ENCODE results near the gene CD81.
"Not testable (repeated sequence)": the region's sequence is repeated elsewhere in the genome, so short reads cannot be mapped to it uniquely, and the experiment has no call there.

- TF ChIP-seq, protein P1, sequence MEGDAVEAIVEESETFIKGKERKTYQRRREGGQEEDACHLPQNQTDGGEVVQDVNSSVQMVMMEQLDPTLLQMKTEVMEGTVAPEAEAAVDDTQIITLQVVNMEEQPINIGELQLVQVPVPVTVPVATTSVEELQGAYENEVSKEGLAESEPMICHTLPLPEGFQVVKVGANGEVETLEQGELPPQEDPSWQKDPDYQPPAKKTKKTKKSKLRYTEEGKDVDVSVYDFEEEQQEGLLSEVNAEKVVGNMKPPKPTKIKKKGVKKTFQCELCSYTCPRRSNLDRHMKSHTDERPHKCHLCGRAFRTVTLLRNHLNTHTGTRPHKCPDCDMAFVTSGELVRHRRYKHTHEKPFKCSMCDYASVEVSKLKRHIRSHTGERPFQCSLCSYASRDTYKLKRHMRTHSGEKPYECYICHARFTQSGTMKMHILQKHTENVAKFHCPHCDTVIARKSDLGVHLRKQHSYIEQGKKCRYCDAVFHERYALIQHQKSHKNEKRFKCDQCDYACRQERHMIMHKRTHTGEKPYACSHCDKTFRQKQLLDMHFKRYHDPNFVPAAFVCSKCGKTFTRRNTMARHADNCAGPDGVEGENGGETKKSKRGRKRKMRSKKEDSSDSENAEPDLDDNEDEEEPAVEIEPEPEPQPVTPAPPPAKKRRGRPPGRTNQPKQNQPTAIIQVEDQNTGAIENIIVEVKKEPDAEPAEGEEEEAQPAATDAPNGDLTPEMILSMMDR (conservative IDR thresholded peaks at IDR 0.05; ENCODE audit: low read depth, low read length) = not testable (repeated sequence)
- not testable (repeated sequence) for TF ChIP-seq EZH2 (IDR thresholded peaks at IDR 0.05; ENCODE audit: borderline replicate concordance, low read depth, low read length, poor library complexity, severe bottlenecking)
Measured at GRCh38 chr11:2338760-2339159, 38.4 kb upstream of the CD81 start.

Data from A673 (cell line).